GM19438 (cell line): Measurements from ENCODE around the gene MORC1.
A peak's percentile ranks its signal among the peaks of the same experiment; 100 is the strongest.

ENCODE experiments used
- ATAC-seq: cut with Tn5 transposase; IDR thresholded peaks from one replicate; pipeline ENCODE4 v1.9.1; 2021; ENCODE audit warnings: low read depth; ENCODE audit not compliant: unreplicated experiment

MORC1 gene

DNA sequence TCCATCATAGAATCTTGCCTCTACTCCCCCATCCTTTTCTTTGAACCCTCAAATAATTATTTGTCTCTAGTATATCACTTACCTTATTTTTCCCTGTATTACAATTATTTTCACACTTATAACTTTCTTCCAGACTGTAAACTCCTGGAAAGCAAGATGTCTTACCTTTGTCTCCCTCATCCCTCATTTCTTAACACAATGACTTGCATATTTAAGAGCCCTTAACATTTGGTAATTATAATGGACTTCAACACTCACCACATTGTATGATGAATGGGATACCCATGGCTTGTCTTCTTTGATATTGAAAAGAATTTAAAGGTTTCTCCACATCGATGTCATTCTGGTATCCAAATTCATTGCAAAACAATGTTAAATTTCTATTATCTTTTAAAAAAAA lies 82.9 kb downstream of the MORC1 start:
- ATAC-seq, result no peak

GRCh38 chr3:109033000-109033660 lies 84.8 kb downstream of the MORC1 start:
- no peak for ATAC-seq

GRCh38 chr3:109028753-109029152 lies 89.2 kb downstream of the MORC1 start:
- ATAC-seq, result no peak

GRCh38 chr3:109026821-109027220 lies 91.1 kb downstream of the MORC1 start:
- ATAC-seq, result no peak

DNA sequence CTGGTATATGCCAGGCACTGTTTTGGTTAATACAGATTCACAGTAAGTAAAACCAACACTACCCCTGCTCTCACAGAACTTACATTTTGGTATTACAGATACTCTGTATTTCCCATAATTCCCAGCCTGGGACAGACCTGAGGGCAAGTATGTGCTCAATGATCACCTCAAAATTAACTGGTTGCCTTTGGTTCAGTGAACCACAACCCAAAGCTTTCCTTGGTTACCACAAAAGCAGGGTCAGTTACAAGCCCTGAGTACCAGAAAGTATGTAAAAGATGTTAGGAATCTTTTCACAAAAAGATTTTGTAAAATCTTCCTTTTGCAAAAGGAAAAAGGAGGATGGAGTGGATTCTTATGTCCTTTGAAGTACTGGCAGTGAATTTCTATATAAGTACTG lies 92.0 kb downstream of the MORC1 start:
- ATAC-seq, result no peak

- ATAC-seq, result peak; percentile 77
Measured at GRCh38 chr3:109023656-109024254, 94.2 kb downstream of the MORC1 start.

GRCh38 chr3:109023167-109023566 lies 94.8 kb downstream of the MORC1 start:
- ATAC-seq, result no peak

DNA sequence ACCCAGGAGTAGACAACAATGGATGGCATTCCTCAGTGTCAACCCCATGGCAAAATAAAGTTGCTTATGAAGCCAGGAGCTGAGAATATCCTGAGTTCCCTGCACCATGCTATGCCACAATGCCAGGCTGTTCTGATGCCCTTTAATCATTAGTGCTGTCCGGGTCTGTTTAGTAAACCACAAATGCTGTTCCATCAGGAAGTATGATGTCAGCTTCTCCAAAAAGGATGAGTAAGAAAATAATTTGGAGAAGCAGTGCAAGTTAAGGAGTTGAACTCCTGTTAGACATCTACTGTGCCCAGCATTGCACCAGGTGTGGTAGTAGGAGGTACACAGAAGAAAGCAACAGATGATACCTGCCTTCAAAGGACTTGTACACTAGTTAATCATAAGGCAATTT lies 96.4 kb downstream of the MORC1 start:
- no peak for ATAC-seq

- ATAC-seq, result no peak
Measured at GRCh38 chr3:109018828-109019227, 99.1 kb downstream of the MORC1 start.

- ATAC-seq, result no peak
Measured at GRCh38 chr3:109005443-109005842, 112.5 kb downstream of the MORC1 start.

DNA sequence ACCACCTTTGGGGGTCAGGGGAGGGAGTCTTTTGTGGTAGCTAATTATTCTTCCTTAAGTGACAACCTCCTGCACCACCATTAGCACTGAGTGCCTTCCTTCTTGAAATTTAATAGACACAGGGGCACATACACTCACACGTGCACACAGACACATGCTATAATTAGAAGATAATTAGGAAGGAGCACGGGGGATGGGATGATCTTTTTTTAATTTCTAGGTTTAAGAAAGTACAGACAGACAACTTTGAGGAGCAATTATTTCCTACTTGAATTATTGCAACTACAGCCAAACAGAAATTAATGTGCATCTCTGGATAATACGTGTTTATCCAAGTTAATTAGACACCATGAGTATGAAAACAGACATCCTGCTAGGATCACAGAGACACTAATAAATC lies 119.5 kb downstream of the MORC1 start:
- no peak for ATAC-seq

DNA sequence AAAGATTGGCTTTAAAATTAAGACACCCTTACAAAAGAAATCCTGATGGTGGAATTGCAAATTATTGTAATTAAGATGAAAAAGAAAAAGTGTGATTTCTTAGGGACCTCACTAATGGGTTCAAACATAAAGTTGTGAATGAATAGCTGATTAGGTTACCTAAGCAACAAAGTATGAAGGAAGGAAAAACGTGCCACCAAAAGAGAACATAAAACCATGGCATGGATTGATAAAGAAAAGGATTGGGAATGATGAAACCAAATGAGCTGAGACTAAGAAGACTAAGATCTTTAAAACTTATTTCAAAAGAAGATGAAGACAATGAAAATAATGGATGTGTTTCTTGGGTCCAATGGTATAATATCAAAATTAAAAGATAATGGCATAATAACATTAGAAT lies 132.1 kb downstream of the MORC1 start:
- ATAC-seq, result no peak

DNA sequence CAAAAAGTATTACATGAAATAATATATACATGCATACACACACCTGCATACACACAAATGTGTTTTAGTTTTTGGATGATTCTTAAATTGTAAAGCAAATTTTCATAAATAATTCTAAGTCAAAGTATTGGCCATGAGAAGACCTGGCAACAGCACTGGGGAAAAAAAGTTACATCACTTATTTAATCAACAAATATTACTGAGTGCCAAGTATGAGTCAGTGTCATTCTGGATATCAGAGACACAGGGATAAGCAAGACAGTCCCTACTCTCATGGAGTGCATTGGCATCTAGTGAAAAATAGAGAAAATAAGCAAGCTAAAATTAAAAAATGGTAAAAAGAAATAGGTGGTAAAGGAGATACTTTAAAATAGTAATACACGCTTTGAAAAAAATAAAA lies 134.9 kb downstream of the MORC1 start:
- ATAC-seq, result no peak

GRCh38 chr3:108976058-108976457 lies 141.9 kb downstream of the MORC1 start:
- no peak for ATAC-seq

GRCh38 chr3:108973019-108973418 lies 144.9 kb downstream of the MORC1 start:
- ATAC-seq, result no peak

DNA sequence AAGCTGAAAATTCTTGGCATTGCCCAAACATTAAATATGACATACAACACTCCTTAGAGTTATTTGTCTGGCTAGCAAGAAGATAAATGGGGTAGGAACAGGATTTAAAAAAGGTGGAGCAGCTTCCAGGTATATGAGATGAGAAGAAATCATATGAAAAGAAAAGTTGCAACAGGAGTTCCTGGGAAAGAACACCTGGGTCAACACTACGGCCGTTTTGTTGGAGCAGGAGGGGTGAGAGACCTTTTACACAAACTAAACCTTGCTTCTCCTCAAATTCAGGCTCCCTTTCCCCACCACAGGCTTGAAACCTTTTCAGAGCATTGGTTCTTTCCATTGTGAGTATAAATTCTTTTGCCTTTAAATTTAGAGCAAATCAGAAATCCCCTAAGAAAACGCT lies 145.5 kb downstream of the MORC1 start:
- no peak for ATAC-seq

DNA sequence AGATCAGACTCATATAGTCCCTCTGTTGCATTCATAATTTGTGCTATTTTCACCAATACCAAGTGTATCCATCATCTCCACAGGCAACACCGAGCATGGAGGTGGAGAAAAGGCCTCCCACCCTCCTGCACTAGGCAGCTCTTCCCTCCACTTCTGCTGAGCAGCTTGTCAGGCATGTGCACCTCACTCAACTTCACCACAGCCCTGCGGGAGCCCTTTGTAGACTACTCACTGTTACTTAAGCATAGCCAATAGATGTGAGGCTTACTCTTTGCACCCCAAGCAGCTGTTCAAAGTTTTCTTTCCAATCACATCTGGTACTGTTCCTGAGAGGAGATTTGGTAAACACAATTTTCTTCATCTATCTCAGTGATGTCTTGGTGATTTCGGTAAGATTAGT lies 147.4 kb downstream of the MORC1 start:
- ATAC-seq, result no peak

DNA sequence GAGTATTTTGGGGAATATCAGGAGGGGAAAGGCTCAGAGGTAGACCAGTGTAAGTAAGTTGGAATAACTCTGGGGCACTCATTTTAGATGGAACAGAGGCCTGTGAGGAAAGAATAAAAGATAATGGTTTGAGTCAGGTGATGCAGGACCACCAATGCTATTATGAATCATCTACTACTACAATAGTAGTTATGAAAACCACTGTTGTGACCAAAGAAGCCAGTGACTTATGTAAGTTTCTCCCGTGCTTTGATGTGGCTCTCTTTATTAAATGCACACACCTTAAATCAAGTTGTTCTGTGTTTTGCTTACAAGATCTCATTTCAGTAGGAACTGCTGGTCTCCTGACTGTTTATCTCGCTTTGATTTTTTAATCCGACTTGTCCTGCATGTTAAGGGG lies 151.2 kb downstream of the MORC1 start:
- ATAC-seq, result no peak

DNA sequence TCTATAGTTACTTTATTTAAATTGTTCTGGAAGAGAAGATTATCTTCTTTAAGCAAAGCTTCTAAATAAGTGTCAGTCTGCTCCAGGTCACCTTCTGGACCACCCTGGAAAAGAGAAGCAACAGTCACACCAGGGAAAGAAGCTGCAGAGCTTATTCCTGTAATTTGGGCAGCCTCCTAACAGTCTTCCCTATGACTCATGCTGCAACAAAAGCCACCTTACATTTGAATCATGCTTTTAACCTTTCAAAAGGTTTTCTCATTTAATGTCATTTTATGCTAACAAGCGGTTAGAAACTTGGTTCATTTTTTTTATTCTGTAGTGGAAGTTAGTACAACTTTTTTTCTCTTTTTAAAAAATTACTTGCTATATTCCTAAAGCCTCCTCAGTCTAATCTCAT lies 158.9 kb downstream of the MORC1 start:
- ATAC-seq, result no peak

DNA sequence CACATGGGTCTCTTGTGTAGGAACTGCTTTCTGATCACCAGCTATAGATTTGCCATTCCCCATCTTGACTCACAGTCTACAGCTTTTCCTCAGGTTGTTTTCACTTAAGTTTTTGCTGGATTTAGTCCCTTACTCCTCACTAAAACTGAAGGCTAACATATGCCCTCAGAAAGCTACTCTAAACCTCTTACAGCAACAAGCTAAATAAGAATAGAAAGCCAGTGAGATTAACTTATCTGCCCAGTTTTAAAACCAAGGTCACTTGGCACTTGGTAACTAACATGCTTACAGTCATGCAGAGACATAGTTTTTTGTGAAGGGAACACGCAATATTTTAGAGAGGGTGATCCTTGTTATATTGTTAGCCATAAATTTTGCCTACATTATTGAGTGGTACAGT lies 164.2 kb downstream of the MORC1 start, which contains the start of gene GUCA1C:
Gene GUCA1C (minus strand): TSS at position 180 of the 400 bp plus-strand sequence. CDS start 117 bp downstream, at position 63.
- ATAC-seq, result no peak

DNA sequence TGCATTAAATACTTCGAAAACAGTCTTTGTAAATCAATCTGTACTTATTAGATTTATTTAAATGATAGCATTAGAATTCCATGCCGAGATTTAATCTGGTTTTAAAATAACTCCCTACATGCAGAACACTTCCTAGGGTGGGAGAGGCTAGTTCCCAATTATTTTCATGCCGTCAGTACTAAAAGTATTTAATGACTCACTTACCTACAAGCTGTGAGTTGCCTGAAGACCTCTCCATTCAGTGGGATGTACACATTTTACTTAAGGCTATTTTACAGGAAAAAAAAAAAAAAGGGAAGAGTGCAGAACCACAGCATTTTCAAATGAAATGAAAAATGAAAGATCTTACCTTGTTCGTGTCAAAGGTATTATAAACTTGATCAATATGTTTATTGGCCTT lies 164.7 kb downstream of the MORC1 start:
- ATAC-seq, result no peak

GRCh38 chr3:108951820-108952501 lies 166.0 kb downstream of the MORC1 start:
- no peak for ATAC-seq
